Activated T-cell treated with anti-CD3 and anti-CD28 coated beads, Interleukin-2, amount 50 U/mL, for 48 hours (primary cell): Measurements from ENCODE around the gene TACC3.

ENCODE experiments used
- DNase-seq, 2 experiments: peaks; one replicate each; pipeline ENCODE4 v3.0.0-alpha.2; 2020

The TACC3 gene

DNA sequence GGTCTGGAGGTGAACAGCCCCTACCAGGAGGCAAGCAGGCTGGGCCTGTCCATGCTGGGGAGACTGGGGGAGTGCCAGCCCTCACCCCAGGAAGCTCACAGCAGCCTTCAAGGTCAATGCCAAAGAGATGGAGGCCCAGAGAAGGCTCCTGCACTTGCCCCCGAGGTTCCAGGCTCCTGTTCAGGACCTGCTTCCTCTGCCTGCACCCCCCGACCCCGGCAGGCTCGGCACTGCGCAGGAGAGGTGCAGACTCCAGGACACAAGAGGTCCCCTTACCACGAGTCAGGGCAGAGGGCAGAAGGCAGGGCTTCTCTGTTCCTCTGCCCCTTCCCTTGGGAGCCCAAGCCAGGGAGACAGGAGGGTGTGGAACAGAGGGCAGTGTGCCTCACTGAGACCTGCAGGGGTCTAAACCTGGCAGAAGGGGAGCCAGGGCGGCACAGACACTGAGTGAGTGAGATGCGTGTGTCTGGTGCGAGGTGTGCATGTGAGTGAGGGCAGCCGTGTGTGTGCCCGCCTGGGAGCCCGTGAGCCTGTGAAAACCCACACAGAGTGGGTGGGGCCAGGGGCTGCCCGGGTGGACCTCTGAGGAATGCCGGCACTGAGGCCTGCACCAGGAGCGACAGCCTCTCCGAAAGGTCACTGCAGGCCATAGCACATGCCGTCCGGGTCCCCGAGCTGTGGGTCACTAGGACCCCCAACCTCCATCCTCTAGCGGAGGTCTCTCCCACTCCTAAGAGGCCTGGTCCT lies 41.1 kb downstream of the TACC3 start:
- DNase-seq, result no peak

DNA sequence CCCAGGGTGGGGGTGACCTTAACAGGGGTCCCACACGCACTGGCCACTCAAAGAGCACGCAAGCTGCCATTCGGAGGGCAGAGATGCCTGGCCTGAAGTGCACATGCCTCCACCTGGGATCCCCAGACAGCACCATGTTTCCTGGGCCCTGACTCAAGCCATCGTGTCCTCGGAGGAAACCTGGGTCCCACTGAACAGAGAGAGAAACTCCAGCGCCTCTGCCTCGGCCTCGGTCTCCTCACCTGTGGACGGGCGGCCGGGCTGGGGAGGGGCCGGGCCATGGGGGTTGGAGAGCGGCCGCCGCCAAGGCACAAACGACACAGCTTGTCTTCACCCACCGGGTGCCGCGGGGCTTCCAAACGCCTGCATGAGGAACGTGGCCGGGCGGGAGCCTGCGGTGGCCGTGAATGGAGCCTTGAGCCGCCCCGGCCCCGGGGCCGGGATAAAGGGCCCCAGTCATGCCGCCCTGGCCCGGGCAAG lies 41.8 kb downstream of the TACC3 start:
- DNase-seq, result no peak

DNA sequence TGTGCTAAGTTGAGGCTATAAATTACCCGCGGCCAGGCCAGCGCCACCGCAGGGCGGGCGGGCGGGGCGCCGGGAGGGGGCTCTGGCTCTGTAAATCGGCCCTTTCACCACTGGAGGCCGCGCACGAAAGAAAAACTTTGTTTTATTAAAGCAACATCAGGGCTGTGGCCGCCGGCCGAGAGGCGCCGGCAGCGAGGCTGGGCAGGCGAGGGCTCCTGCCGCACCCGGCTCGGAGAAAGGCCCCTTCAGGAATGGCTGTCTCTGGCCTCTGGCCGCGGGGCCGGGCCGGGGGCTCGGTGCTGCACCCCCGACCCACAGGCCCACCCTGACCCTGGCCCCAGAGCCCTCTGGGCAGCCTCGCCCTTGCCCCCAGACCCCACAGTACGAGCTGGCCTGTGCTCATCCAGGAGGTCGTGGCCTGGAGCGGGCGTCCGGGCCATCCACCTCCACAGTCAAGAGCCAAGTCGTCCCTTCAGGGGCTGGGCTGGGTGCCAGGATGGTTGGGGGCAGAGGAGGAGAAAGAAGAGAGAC lies 42.3 kb downstream of the TACC3 start:
- no peak for DNase-seq

DNA sequence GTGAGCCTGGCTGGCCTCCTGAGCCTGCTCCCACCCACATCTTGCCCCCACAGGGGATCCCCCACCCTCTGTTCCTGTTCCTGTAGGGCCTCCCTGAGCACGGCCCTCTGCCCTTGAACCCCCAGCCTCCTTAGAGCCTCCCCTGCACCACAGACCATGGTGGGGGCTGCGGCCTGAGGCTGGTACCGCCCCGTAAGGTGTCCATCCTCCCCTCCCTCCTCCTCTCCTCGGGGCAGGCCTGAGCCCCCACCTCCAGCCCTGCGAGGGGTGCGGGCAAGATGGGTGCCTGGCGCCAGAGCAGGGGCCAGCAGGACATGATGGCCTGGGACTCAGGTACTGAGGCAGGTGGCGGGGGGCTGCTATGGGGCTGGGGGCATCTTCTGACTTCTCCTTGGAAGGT lies 43.3 kb downstream of the TACC3 start:
- no peak for DNase-seq

DNA sequence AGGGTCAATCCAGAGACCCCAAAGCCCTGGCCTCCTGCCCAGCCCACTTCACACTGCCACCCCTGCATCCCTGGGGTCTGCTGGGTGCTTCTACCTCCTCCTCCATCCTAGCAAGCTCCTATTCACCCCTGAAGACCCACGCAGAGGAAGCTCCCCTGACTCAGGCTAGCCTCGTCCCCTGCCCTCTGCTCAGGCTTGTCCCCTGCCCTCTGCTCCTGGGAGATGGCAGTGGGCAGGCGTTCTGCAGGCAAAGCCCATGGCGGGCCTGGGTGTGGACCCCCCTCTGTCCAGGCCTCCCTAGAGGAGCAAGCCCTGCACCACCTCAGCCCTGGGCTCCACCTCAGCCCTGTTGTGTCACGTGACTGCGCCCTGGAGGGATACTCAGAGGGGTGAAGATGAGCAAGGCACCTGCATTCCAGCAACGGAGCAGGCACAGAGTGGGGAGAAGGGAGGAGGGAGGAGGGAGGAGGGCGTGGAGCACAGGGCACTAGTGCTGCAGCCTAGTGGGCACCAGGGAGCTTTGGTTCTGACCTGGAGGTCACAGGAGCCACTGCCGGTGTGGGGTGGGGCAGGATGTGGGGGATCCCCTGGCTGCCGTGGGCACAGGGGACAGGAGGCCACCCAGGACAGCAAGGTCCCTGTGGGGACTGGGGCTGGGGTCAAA lies 44.2 kb downstream of the TACC3 start:
- DNase-seq, result no peak

DNA sequence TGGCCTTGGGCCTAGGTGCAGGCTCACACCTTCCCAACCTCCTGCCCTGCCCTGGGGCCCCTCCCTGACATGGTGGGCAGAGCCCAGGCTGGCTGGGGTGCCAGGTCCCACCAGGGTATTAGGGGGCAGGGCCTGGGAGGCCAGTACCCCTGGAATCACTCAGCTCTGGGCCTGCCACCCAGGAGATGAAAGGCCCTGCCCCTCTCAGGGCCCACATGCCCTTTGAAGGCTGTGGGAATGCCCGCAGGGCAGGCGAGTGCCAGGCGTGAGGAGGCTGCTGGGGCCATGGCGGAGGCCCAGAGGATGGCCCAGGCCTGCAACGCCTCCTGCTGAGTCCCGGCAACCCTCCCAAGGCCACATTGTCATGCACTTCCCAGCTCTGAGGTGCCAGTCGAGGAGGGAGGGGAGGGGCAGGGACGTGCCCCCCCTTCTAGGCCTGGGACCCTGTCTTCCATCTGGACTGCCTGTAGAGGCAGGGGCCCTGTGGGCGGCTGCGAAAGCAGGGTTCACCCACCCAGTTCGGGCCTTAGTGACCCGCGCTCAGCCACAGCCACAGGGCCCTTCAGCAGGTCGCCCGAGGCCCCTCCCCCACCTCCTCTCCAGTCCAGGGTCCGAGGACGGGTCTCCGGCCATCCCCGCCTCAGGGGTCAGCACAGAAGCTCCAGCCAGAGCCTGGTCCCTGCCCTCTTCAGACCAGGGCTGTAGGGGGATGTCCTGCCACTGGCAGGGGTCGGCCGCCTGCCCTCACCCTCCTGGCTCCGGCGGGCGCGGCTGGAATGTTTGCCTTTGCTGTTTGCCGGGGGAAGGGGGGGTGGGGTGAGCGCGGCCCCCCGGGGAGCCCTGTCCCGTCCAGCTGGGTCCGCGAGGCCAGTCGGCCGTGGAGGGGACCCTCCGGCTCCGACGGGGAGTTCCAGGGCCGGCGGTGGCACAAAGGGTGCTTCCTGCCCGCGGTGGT lies 45.1 kb downstream of the TACC3 start:
- DNase-seq, result no peak

DNA sequence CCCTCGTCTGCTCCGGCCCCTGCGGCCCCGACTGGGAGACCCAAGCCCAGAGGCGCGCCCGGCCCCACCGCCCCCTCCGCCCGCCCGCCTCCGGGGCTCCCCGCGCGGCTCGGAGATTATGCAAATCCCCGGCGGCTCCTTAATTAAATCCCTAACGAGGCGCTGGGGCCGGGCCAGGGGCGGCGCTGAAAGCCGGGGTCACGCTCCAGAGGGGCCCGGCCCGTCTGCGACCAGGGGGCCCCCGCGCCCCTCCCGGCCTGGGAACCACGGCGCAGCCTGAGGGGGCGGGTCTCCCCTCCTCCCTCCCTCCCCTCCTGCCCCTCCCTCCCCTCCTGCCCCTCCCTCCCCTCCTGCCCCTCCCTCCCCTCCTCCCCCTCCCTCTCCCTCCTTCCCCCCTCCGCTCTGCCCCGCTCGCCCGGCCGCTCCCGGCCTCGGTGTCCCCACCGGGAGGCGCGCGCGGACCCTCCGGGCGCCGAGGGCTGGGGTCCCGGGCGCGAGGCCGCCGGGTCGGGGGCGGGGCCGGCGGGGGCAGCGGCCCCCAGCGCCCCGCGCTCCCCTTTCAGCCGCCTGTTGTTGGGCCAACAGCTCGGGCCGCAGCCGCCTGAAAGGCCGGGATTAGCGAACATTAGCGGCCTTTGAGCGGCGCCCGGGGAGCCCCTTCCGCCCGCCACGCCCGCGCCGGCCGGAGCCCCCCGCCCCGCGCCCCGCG lies 45.9 kb downstream of the TACC3 start:
- no peak for DNase-seq

DNA sequence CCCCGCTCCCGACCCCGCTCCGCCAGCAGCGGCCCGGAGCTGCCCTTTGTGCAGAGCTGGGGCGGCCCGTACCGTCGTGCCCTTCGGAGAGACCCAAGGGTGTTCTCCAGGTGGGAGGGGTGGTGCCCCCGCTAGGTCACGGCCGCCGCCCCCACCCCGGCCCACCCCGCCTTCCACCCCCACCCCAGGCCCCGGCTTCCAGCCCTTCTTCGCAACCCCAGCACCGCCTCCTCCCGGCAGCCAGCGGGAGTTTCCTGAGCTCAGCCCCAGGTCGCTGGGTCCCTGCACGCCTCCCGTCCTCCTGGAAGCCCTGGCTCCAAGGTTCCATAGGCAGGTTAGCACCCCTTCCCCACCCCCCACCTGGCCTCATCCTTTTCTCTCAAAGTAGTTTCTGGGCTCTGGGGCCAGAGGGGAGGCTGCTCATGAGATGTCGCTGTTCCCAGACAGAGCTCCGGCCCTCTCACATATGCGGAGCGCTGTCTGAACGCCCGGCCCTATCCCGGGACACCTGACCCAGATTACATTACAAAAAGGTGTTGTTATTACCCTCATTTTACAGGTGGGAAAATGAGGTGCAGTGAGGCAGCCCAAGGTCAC lies 46.5 kb downstream of the TACC3 start:
- DNase-seq, result peak; percentile 51 to 61

DNA sequence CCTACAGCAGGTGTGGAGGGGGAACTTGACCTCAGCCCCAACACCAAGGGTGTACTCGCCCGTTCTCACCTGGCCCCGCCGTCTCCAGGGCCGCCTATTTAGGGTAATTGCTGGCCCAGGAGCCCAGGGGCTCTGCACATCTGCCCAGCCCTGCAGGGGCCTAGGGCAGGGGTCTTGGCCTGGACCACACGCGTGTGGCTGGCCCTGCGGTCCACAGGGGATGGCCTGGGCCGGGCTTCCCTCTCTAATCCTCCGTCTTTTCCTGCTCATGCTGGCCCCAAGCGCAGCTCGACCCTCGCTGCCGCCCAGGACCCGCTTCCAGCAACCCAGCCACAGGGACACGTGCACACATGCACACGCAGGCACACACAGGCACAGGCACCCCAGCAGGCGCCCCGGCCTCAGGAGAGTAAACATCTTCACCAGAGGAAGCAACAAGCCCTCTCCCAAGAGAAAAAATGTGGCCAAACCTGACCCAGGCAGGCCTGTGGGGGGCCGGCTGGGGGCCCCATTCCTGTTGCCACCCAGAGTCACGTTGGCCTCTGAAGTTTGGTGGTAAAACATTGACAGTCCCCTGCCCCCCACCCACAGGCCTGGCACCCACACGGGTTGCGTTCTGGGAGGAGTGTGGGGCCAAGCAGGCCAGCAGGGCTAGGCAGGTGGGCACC lies 47.2 kb downstream of the TACC3 start:
- no peak for DNase-seq

DNA sequence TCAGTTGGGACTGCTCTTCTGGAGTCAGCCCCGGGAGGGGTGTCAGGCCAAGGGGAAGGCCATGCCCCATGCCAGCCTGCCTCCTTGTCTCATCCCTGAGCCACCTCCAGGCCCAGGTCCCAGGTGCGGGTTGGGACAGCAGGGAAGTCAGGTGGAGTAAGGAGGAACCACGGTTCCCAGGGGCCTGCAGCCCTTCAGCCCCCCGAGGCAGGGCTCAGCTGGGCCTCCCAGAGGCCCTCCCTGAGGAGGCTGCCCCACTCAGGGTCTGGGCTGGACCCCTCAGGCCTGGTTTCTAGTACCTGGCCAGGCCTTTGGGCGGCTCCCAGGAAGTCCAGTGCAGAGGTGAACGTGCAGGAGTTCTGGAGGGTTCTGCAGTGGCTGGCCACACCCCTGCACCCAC lies 48.4 kb downstream of the TACC3 start:
- no peak for DNase-seq

DNA sequence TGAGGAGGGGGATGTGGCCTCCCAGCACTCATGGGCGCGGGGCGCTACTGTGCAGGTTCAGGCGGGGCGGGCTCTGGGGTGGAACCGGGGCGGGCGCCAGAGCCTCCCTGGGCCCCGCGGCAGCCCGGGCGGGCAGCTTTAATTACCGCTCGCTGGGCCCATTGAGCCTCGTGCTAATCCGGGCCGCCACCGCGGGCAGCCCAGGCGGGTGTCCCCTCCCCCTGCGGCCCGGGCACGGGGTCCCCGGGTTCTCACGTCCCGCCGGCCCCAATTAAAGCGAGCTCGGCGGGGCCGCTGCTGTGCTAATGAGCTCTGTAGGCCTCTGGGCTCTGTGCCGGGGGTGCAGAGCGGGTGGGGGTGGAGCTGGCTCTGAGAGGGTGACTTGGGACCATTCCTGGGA lies 48.9 kb downstream of the TACC3 start:
- DNase-seq, result no peak

DNA sequence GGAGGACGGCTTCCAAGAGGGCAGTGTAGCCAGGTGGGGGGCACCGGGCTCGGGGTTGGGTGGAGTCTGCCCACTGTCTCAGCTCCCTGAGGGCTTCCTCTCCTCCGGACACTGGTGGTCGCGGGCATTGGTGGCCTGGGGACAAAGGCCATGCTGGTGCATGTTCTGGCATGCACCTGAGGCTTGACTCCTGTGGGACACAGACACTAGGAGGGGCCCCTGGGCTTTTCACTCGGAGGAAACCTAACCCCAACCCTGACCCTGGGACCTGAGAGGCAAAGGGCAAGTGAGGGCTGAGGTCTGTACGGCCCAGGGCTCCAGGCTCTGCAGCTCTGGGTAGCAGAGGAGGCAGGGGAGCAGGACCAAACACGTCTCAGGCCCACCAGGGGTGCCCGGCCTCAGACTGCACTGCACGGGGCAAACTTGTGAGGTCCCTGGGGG lies 49.5 kb downstream of the TACC3 start:
- no peak for DNase-seq

DNA sequence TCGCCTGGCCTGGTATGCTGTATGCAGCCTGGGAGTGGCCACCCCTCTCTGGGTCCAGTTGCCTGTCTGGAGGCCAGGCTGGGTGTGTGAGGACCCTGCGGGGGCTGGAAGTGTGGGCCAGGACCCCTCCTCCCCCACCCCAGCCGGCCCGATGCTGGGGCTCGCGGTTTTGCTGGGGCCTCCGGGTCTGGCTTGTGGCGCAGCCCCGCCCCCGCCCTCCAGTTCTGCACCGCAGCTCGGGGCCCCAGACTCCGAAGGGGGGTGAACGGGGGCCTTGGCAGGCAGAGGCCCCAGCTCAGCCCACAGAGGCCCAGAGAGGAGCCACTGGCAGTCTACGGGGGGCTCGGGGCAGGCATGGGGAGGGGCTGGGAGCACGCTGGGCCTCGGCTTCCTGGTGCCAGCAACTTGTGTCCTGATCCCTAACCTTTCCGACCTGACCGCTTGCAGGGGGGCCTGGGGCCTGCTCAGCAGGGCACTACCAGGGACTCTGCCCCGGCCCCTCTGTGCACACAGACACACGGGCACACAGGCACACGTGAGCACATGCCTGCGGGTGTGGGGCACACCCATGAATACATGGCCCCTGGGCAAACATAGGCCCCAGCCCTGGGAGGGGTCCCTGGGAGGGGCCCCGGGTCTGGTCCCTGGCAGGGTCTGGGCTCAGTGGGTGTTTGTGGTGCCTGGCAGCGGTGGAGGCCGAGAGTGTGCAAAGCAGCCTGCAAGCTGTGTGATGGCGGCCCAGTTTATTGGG lies 50.4 kb downstream of the TACC3 start:
- no peak for DNase-seq

DNA sequence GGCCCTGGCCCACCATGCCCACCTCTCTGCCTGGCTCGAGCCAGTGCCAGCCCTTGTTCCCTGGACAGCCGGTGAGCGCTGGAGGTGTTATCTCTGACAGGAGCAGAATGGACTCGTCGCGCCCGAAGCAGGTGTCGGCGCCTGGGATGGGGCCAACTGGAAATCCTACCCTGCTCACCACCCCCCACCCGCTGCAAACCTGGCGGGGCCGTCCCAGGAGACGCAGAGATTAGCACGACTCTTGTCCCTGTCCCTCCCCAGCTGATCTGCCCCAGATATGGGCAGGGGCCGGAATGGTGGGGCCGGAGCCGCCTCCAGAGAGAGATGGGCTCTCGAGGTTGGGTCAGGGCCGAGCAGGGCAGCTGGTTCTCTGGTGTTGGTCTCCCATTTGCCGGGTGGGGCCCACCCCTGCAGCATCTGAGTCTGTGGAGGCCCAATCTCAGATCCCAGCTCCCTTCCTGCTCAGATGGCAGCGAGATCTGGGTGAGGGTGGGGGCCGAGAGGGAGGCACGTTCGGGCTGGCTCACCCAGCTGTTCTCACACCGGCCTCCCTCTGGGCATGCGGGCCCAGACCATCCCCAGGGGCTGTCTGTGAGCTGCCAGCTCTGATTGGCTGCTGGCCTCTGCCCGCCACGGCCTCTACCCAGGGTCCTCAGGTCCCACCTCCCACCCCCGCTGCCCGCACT lies 51.7 kb downstream of the TACC3 start:
- DNase-seq, result no peak

DNA sequence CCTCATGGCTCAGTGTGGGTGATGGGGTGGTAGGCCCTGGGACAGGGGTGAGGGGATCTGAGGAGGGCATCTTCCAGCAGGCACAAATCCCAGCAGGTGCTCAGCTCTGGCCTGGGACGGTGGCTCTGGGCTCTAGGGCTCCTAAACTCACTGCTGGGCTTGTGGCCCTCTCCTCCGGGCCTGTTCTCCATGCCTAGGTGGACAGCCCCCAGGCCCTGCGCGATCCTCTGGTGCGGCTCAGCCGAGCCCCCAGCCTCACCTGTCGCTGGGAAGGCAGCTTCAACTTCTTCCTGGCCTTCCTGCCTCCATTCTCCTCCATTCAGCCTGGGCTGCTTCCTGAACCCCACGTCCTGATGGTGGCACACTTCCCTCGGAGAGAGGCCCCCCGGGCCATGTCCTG lies 52.4 kb downstream of the TACC3 start:
- no peak for DNase-seq

DNA sequence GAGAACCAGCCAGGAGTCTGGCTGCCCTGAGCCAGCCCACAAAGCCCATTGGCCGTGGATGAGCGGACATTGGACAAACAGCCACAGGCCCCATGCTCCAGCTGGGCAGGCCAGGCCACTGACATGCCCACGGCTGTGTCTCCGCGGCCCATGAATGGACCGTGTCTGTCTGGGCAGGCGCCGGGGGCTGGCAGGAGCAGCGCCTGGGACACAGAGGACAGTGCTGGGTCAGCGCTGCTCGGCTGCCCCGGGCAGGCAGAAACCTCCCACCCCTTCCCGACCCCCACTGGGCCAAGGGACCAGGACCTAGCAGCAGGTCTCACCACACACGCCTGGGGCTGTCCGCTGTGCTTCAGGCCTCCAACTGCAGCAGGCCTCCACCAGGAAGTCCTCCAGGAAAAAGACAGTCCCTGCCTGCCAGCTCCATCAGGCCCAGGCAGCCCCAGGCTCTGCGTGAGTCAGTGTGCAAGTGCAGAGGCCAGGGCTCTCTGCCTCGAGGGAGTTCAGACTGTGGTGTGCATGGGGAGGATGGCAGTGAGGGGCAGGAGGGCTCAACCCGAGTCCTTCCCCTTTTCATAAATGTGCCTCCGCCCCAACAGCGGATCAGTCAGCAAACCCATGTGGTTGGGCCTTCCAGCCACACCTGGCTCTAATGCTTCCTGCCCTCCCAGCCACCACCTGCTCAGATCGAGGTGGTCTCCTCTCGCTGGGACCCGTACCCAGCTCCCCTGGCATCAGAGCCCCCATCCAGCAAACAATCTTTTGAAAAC lies 54.6 kb downstream of the TACC3 start:
- DNase-seq, result no peak

DNA sequence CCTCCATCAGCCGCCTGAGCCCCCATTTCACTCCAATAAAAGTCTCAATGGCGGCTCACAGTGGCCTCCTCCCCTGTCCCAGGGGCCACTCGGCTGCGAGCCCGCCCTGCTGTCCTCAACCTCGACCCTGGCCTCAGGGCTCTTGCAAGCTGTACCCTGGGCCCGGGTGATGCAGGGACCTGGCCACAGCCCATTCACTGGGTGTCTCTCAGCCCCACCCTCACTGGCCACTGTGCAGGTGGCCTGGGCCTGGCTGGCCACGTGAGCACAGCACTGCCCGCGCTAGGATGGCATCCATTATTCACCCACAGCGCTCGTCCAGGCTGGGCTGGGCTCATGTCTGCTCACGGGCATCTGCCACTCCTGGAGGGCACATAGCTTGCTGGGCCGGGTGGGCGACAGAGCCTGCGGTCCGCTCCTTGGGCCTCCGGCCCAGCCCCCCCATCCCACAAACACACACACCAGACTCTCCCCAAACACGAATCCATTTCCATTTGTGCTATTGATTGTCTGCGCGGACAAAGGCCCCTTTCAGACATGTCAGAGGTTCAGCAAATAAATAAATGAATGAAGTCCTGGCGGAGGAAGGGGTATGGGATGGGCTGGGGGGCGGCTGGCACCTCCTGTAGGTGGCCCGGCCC lies 55.3 kb downstream of the TACC3 start:
- no peak for DNase-seq

DNA sequence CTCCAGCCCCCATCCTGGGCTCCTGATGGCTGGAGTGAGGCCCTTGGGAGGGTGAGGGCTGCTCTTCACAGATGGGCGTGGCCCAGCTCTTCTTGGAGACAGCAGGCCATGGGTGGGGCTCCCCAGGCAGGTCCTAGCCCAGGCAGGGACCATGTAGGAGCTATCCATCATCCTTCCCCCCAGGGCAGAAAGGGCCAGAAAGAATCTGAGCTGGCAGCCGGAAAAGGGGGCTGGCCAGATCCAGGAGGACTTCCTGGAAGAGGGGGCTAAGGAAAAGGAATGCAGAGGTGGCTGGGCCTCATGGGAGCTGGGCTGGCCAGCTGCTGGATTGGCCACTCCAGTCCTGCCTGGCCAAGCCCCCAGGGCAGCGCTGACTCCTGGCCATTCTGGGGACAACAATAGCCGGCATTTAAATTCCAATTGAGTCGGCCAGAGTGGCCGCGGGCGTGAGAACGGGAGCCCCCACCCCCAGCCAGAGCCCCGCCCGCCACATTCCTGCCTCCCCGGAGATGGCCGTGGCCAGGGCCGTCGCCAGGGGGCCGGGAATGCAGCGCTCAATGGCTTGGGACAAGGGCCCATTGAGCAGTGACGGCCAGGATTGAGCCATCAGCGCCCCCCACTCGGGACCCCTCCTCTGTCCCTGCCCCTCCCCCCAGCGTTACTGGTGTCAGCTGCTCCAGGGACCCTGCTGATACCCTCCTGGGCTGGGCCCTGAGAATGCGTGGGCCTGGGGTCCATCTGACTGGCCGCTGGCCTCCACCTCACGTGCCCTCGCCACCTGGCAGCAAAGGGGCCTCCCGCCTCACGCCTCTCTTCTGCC lies 56.7 kb downstream of the TACC3 start:
- DNase-seq, result no peak
